GM19238 (cell line): ENCODE measurements around the gene CDH7.

ENCODE experiments used
- DNase-seq: peaks from one replicate; pipeline ENCODE4 v3.0.0; 2011; ENCODE audit warnings: low spot score; ENCODE audit not compliant: insufficient read length

The CDH7 gene

GRCh38 chr18:65906621-65907034, 155.8 kb downstream of the CDH7 start:
- no peak for DNase-seq

DNA sequence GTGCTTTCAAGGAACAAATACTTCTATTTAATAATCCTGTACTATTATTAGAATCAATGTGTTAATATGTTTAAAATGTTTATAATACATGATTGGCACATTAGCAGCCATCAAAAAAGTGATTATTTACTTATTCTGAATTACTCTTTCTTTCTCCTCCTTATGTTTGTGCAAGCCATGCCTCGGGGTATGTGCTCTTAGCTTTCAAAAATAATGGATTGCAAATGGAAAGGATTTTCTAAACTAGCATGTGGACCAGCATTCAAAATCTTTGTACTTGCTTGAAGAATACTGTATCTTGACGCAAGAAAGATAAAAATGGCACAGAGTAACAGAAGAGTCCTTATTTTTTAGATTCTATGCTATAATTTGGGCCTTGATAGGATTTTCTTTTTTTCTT, 156.5 kb downstream of the CDH7 start:
- DNase-seq: no peak

- DNase-seq: no peak
Observed at GRCh38 chr18:65919018-65919417, 168.2 kb downstream of the CDH7 start.

GRCh38 chr18:65919663-65920062, 168.9 kb downstream of the CDH7 start:
- DNase-seq: no peak

DNA sequence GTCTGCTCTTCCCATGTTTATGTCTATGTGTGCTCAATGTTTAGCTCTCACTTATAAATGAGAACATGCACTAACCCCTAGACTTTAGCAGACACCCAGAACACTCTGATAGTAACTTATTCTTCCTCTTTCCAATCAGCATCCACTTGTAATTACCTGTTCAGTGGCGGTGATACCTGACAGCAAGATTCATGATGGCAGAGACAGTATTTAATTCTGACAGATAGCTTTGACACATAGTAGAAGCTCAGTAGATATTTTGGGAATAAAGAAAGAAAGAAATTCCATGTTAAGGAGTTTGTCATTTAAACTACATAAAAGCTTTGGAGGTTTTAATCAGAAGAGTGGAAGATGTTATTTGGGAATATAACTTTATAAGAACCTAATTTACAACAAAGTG, 171.3 kb downstream of the CDH7 start:
- DNase-seq: no peak

DNA sequence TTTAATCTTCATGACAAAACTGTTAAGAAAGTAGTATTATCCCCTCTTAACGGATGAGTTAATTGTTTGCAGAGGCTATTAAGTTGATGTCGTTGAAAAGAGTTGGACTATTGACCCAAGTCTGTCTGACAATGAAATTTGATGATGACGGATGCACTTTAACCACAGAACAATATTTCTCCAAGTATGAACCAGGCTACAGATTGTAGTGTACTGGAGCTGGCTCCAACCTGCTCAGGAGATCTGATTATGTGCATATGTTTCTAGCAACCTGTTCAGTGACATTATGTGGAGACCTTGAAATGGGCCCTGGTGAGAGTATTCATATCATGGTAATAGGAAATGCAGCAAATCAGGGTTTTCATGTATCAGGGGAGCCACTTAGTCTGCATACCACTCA, 174.1 kb downstream of the CDH7 start:
- no peak for DNase-seq

GRCh38 chr18:65934874-65935273, 184.1 kb downstream of the CDH7 start:
- no peak for DNase-seq

GRCh38 chr18:65936678-65937077, 185.9 kb downstream of the CDH7 start:
- no peak for DNase-seq

GRCh38 chr18:65937180-65937579, 186.4 kb downstream of the CDH7 start:
- no peak for DNase-seq

DNA sequence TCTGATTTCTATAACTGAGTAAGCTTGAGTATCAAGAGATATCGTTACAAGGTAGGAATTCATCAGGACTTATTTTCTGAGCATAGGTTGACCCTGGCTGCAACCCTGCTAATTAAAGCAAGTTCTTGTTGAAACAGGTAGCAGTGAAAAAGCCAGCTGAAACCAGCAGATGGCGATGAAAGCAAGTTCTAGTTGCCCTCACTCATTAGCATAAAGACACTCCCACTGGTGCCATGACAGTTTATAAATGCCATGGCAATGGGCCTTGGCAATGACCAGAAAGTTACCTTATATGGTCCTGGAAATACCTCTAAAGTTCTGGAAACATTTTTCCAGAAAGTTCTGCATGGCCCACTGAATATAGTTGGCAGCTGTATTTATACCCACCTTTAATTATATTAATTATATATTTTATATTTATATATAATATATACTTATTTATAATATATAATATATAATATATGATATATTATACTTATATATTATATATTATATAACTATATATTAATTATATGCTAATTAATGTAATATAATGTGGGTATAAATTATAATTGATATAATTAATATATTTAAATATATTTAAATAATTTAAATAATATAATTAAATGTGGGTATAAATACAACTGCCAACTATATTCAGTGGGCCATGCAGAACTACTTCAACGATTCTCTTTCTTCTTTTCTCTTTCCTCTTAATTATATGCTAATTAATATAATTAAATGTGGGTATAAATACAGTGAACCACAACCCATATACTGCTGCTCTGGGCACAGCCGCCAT, 188.0 kb downstream of the CDH7 start:
- DNase-seq: no peak
